Activated CD4-positive, alpha-beta memory T cell treated with anti-CD3 and anti-CD28 coated beads for 36 hours (primary cell): ENCODE data around the gene FOXS1. TPM values are rescaled to one million over a fixed set of nuclear protein-coding genes. Genes with fewer than 3 reads are reported as not detected.
"Not testable (repeated sequence)": the region's sequence is repeated elsewhere in the genome, so short reads cannot be mapped to it uniquely, and the experiment has no call there.

ENCODE experiments used
- CTCF ChIA-PET: fragments of 350-600 bp; sonication (Branson Sonifier 250); formaldehyde crosslinking; loops from one replicate; lab custom pipeline; 2021; ENCODE audit warnings: antibody characterized with exemption, inconsistent platforms; lab: Charles Lee
- POLR2A ChIA-PET: fragments of 350-600 bp; sonication (Branson Sonifier 250); formaldehyde crosslinking; loops from one replicate; lab custom pipeline; 2021; ENCODE audit warnings: antibody characterized with exemption; lab: Charles Lee
- DNase-seq: peaks from one replicate; pipeline ENCODE4 v3.0.0-alpha.2; 2020
- H3K27ac Mint-ChIP-seq: one replicate; pipeline ENCODE4 v1.8.0; 2021; ENCODE audit warnings: mixed read lengths
- H3K27me3 Mint-ChIP-seq: one replicate; pipeline ENCODE4 v1.8.0; 2021; ENCODE audit warnings: mixed read lengths
- H3K36me3 Mint-ChIP-seq: one replicate; pipeline ENCODE4 v1.8.0; 2021; ENCODE audit warnings: mixed read lengths
- H3K4me1 Mint-ChIP-seq: one replicate; pipeline ENCODE4 v1.8.0; 2021; ENCODE audit warnings: low read depth, mixed read lengths
- H3K4me3 Mint-ChIP-seq: one replicate; pipeline ENCODE4 v1.8.0; 2021; ENCODE audit warnings: mild to moderate bottlenecking, mixed read lengths
- H3K9me3 Mint-ChIP-seq: one replicate; pipeline ENCODE4 v1.8.0; 2021; ENCODE audit warnings: mixed read lengths
- intact Hi-C: fragments of 100-400 bp; cut with micrococcal nuclease; formaldehyde crosslinking; loops from one replicate; pipeline ENCODE4 v1.15.1; 2023
- total RNA-seq, 2 experiments: library from RNA; stranded (reverse); gene quantifications; one replicate each; pipeline ENCODE4 v1.2.3, GENCODE V29; 2021

FOXS1 gene
- total RNA-seq, 2 experiments from 2014 or later: not detected

DNA sequence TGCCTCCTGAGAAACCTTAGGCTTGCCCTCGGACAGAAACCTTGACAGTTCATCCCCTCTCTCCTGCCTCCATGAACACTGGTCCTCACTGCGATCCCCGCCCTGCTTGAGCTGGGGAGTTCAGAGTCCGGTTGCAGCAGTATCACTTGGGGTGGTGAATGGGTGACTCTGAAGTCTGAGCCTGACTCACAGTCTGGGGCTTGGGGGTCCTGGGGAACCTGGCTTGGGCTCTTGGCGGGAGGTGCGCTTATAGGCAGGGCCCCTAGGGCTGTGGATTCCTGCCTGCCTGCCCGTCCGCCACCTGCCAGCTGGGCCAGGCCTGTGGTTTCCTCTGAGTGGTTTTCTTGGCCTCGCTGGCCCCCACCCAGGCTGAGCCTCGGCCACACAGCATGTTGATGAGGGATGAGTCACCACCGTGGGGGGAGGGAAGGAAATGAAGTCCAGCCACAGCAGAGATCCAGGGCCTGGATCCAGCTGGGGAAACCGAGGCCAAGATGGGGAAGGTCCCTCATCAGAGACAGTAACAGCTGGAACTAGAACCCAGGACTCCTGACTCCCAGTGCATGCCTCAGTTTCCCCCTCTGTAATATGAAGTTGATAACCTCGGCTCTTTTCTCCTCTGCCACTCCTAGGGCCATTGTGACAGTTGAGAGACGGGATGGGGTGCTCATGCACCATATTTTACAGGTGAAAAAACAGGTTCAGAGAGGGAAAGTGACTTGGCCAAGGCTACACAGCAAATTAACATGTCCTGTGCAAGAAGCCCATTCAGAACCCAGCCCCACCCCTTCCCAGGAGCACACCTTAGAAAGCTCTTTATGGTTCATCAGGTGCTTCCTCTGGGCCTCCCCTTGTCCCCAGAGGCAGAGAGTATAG lies 9.2 kb downstream of the FOXS1 start:
- Mint-ChIP-seq H3K4me1 (peaks cover 7% of the 10 kb centered on the region), H3K36me3 (no peaks in the 10 kb centered on the region), H3K4me3 (no peak overlapping the region), H3K27ac (no peak overlapping the region), H3K27me3 (no peaks in the 10 kb centered on the region), H3K9me3 (no peaks in the 10 kb centered on the region)
- ChIA-PET CTCF (interaction anchor here (1.0 to 3.8 kb wide), 6 partner anchors 9 to 196 kb away, joined by 3 to 16 read pairs (median 3); partner anchors contain the start of gene FOXS1), POLR2A (no interaction called here)
- intact Hi-C loops: no loop called here
- peak; percentile 51 for DNase-seq

DNA sequence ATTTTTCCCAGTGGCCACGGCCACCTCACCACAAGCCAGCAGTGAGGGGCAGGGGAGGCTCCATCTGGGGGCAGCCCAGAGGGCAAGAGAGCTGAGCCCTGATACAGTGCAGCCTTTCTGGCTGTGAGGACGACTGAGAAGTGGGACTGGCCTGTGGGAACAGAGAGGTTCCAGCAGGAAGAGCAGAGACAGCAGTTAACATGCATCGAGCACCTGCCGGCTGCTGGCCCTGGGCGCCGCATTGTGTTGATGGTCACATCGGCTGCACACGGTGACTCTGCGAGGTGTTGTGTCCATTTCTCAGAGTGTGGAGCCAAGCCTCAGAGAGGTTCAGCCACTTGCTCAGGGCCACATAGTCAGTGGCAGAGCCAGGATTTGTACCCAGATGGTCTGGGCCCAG lies 9.8 kb downstream of the FOXS1 start:
- H3K4me1 Mint-ChIP-seq: peaks cover 7% of the 10 kb centered on the region
- no peaks in the 10 kb centered on the region for H3K36me3 Mint-ChIP-seq
- H3K27ac Mint-ChIP-seq: no peak overlapping the region
- H3K9me3 Mint-ChIP-seq: no peaks in the 10 kb centered on the region
- CTCF ChIA-PET: interaction anchor here (2.2 to 3.8 kb wide), 2 partner anchors 10 to 17 kb away, joined by 13 read pairs; partner anchors contain the start of gene FOXS1
- no peak overlapping the region for H3K4me3 Mint-ChIP-seq
- intact Hi-C loops: no loop called here
- POLR2A ChIA-PET: no interaction called here
- DNase-seq: no peak
- H3K27me3 Mint-ChIP-seq: no peaks in the 10 kb centered on the region

DNA sequence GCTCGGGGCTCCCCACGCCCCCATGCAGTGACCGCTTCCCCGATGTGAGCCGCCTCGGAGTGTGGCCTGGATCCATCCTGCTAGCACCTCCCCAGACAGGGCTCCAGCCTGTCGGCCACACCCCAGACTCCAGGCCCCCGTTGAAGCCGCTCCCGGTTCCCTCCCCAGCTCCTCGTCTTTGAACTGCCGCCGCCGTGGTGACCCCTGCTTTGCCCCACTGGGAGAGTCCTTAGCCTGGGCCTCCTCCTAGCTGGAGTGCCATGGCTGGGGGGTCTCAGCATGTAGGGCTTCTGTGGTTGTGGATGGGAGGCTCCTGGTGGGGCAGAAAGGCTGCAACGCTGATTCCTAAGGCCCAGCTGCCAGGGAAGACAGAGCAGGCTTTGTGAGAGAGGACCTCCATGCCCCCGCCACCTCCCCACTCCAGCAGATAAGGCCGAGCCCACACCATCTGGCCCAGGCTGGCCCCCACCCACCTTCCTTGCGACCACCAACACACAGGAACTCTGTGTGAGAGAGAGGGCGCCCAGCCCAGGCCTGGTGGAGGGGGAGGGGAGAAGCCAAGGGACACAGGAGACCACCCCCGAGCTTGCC lies 11.4 kb downstream of the FOXS1 start:
- Mint-ChIP-seq H3K36me3 (no peaks in the 10 kb centered on the region), H3K9me3 (no peaks in the 10 kb centered on the region), H3K27me3 (no peaks in the 10 kb centered on the region), H3K27ac (no peak overlapping the region), H3K4me3 (no peak overlapping the region), H3K4me1 (peaks cover 7% of the 10 kb centered on the region)
- ChIA-PET CTCF (interaction anchor here (1.1 to 2.2 kb wide), 10 partner anchors 9 to 202 kb away, joined by 3 to 13 read pairs (median 4); partner anchors contain the start of genes FOXS1 and PDRG1), POLR2A (no interaction called here)
- DNase-seq: no peak
- intact Hi-C loops: no loop called here

DNA sequence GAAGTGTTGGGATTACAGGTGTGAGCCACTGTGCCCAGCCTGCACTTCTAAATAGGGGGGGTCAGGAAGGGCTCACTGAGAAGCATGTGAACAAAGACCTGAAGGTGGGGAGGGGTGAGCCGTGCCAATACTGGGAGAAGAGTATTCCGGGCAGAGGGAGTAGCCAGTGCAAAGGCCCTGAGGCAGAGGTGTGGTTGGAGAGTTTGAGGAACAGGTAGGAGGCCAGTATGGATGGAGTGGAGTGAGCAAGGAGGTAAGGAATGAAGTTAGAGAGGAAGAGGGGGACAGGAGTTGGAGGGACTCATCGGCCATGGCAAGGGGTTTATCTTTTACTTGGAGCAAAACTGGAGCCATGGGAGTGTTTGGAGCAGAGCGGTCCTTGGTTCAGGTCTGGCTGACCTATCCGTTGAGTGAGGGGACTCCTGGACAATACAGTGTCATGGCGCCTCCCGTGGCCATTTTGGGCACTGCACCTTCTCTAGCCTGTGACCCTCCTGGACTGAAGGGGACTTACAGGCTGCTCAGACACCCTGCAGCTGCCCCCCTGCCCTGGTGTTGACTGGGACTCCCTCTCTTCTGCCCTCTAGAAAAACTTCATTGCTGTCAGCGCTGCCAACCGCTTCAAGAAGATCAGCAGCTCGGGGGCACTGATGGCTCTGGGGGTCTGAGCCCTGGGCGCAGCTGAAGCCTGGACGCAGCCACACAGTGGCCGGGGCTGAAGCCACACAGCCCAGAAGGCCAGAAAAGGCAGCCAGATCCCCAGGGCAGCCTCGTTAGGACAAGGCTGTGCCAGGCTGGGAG lies 12.1 kb downstream of the FOXS1 start:
- Mint-ChIP-seq H3K4me1 (peaks cover 7% of the 10 kb centered on the region), H3K27ac (no peak overlapping the region), H3K36me3 (no peaks in the 10 kb centered on the region), H3K9me3 (no peaks in the 10 kb centered on the region), H3K4me3 (no peak overlapping the region), H3K27me3 (no peaks in the 10 kb centered on the region)
- DNase-seq: peak; percentile 74
- ChIA-PET CTCF (interaction anchor here (1.1 to 2.2 kb wide), 9 partner anchors 10 to 202 kb away, joined by 3 to 13 read pairs (median 4); partner anchors contain the start of genes FOXS1 and PDRG1), POLR2A (no interaction called here)
- intact Hi-C loops: no loop called here

DNA sequence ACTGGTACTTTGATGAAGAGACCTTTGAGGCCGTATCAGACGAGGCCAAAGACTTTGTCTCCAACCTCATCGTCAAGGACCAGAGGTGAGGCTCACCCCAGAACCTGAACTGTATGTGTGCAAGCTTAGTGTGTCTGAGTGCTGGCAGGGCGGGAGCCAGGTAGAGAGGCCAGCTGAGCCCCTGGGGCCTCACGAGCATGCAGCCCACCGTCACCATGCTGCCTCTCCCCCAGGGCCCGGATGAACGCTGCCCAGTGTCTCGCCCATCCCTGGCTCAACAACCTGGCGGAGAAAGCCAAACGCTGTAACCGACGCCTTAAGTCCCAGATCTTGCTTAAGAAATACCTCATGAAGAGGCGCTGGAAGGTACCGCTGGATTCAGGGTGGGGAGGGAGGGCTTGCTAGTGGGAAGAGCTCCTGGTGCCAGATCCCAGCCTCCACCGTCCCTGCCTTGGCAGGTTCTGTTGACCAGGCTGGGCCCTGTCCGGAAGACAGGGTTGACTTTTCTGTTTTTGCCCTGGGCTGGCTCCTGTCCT lies 13.6 kb downstream of the FOXS1 start:
- POLR2A ChIA-PET: no interaction called here
- CTCF ChIA-PET: no interaction called here

DNA sequence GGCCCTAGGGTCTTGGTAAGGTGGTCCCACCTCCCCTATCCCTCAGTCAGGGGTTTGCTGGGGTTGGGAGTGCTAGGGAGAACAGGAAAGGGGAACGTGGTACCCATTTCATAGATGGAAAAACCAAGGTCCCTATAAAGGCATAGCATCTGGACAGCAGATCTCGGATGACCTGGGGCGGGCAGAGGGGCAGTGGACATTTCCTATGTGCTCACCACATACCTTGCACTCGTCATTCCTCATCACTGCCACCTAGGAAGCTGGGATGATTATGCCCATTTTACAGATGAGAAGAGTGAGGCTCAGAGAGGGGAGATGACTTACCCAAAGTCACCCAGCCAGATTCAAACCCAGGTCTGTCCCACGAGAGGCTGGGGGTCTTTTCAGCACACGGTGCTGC lies 14.2 kb downstream of the FOXS1 start:
- ChIA-PET POLR2A (no interaction called here), CTCF (no interaction called here)
- no peak overlapping the region for H3K27ac Mint-ChIP-seq
- peaks cover 4% of the 10 kb centered on the region for H3K4me1 Mint-ChIP-seq
- DNase-seq: no peak
- H3K27me3 Mint-ChIP-seq: no peaks in the 10 kb centered on the region
- H3K36me3 Mint-ChIP-seq: no peaks in the 10 kb centered on the region
- H3K9me3 Mint-ChIP-seq: no peaks in the 10 kb centered on the region
- H3K4me3 Mint-ChIP-seq: no peak overlapping the region
- intact Hi-C loops: no loop called here

More for the DNA sequence above, 13.6 kb downstream of the FOXS1 start:
- Mint-ChIP-seq H3K4me1 (peaks cover 7% of the 10 kb centered on the region), H3K27me3 (no peaks in the 10 kb centered on the region), H3K27ac (peak overlapping the region; percentile 24), H3K4me3 (no peak overlapping the region), H3K9me3 (no peaks in the 10 kb centered on the region), H3K36me3 (no peaks in the 10 kb centered on the region)
- intact Hi-C loops: no loop called here
- no peak for DNase-seq

DNA sequence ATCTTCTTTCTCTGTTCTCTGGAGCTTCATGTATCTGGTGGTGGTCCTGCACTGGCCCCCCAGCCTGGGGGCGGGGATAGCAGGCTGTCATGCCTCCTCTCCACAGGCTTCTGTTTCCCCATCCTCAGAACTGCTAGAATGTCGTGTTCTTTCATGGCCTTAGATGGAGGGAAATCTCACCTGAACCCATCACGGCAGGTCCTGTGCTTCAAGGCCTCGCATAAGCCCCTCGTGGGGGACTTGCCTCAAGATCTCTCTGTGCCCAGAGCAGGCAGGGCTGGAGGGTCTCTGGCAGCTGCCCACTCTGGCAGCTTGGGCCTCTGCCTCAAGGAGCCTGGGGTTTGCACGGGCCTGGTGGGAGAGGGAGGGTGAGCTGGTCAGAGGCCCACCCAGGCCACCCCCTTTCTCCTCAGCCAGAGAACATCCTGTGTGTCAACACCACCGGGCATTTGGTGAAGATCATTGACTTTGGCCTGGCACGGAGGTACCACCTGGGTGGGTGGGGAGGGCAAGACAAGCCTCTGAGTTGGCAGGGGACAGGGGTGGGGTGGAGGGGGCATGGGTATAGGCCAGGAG lies 14.9 kb downstream of the FOXS1 start:
- H3K4me1 Mint-ChIP-seq: no peaks in the 10 kb centered on the region
- CTCF ChIA-PET: interaction anchor here (1.1 to 1.8 kb wide), 3 partner anchors 9 to 260 kb away, joined by 3 to 5 read pairs (median 4); no protein-coding TSS in a partner anchor
- H3K36me3 Mint-ChIP-seq: no peaks in the 10 kb centered on the region
- DNase-seq: no peak
- intact Hi-C loops: no loop called here
- POLR2A ChIA-PET: no interaction called here
- no peaks in the 10 kb centered on the region for H3K9me3 Mint-ChIP-seq
- no peak overlapping the region for H3K4me3 Mint-ChIP-seq
- no peaks in the 10 kb centered on the region for H3K27me3 Mint-ChIP-seq
- H3K27ac Mint-ChIP-seq: no peak overlapping the region

DNA sequence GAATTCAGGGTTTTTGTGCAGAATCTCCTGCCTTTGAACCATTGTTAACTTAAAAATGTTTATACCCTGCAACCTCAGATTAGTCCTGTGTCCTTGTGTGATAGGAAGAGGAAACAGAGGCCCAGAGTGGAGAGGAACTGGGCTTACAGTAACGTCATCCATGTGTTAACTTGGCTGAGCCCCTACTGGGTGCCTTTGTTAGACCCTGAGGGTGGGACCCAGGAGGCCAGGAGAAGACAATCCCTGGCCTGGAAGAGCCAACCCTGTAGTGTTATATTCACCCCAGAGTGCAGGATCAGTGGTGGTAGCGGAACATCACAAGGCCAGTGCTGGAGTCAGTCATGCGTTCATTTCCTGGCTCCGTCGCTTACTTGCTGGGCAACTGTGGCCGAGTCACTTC lies 15.7 kb downstream of the FOXS1 start:
- Mint-ChIP-seq H3K36me3 (no peaks in the 10 kb centered on the region), H3K9me3 (no peaks in the 10 kb centered on the region), H3K27me3 (no peaks in the 10 kb centered on the region), H3K4me1 (no peaks in the 10 kb centered on the region), H3K27ac (no peak overlapping the region), H3K4me3 (no peak overlapping the region)
- intact Hi-C loops: no loop called here
- no peak for DNase-seq
- ChIA-PET CTCF (interaction anchor here (1.1 to 1.8 kb wide), 4 partner anchors 8 to 261 kb away, joined by 3 to 5 read pairs (median 4); no protein-coding TSS in a partner anchor), POLR2A (no interaction called here)

DNA sequence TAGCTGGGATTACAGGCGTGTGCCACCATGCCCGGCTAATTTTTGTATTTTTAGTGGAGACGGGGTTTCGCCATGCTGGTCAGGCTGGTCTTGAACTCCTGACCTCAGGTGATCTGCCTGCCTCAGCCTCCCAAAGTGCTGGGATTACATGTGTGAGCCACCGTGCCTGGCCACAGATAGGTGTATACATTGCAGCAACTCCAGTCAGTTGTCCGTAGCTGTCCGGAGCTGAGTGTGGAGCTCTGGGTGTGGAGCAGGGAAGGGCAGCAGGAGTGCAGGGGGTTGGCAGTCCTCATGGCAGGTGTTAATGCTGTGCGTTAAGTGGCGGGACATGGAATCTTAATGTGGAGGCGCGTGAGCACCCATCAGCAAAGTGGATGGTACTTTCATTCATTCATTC lies 17.4 kb downstream of the FOXS1 start:
- H3K27ac Mint-ChIP-seq, POLR2A ChIA-PET, intact Hi-C loops, CTCF ChIA-PET, H3K9me3 Mint-ChIP-seq, H3K4me3 Mint-ChIP-seq, H3K27me3 Mint-ChIP-seq, H3K4me1 Mint-ChIP-seq, H3K36me3 Mint-ChIP-seq, DNase-seq: not testable (repeated sequence)

DNA sequence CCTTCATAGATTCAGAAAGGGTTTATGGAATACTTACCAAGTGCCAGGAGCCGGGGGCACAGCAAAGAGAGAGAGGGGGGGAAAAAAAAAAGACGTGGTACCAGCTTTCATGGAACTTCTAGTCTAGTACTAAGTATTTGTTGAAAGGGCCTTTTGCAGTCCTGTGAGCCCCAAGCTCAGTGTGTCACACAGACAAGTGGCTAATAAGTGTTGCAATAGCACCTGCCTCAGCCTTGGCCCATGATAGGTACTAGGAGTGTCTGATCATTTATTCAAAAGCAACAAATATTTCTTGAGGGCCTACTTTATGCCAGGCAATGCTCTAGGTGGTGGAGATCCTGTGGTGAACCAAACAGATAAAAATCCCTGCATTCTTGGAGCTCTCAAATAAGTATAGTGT lies 18.3 kb downstream of the FOXS1 start:
- CTCF ChIA-PET: interaction anchor here (1.2 to 1.5 kb wide), 2 partner anchors 11 to 260 kb away, joined by 3 to 5 read pairs; no protein-coding TSS in a partner anchor
- DNase-seq: no peak
- Mint-ChIP-seq H3K9me3 (no peaks in the 10 kb centered on the region), H3K27ac (no peak overlapping the region), H3K36me3 (no peaks in the 10 kb centered on the region), H3K4me3 (no peak overlapping the region), H3K27me3 (no peaks in the 10 kb centered on the region), H3K4me1 (peaks cover 5% of the 10 kb centered on the region)
- POLR2A ChIA-PET: no interaction called here
- intact Hi-C loops: no loop called here

DNA sequence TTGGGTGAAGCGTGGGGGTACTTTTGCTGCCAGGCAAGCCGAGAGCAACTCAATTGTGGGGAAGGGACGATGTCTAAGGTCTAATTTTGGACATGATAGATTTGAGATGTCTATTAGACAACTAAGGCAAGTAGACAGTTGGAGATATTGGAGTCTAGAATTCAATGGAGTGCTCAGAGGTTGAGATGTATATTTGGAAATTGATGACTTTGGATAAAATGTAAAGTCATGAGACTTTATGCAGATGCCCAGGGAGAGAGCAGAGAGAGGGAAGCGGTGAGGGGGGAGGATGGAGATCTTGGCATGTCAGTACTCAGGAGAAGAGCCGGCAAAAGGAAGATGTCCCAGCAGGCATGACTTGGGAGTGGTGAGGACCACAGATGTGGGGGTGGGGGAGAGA lies 19.3 kb downstream of the FOXS1 start:
- DNase-seq: no peak
- Mint-ChIP-seq H3K4me3 (no peak overlapping the region), H3K36me3 (no peaks in the 10 kb centered on the region), H3K9me3 (no peaks in the 10 kb centered on the region), H3K27ac (no peak overlapping the region), H3K4me1 (peaks cover 5% of the 10 kb centered on the region), H3K27me3 (no peaks in the 10 kb centered on the region)
- CTCF ChIA-PET: interaction anchor here (1.1 to 1.5 kb wide), 3 partner anchors 12 to 261 kb away, joined by 3 to 5 read pairs (median 3); no protein-coding TSS in a partner anchor
- POLR2A ChIA-PET: no interaction called here
- intact Hi-C loops: no loop called here
